SK-N-MC (cell line): ENCODE results near the gene TOMM40.

Source experiments
- EZH2 ChIP-seq: fragments of 200-600 bp; sonication (generic); IDR thresholded peaks from one replicate; pipeline ENCODE4 v1.6.1; 2017; ENCODE audit warnings: antibody characterized with exemption
- FOXP2 ChIP-seq: optimal IDR thresholded peaks from 2 replicates; pipeline ENCODE3; 2011; ENCODE audit warnings: mild to moderate bottlenecking, moderate library complexity; ENCODE audit not compliant: insufficient read depth; ENCODE audit errors: extremely low read length, control extremely low read depth
- POLR2AphosphoS5 ChIP-seq: IDR thresholded peaks from 2 replicates; pipeline ENCODE4 v1.6.1; 2012; ENCODE audit warnings: mild to moderate bottlenecking, low read depth, low read length, borderline replicate concordance

DNA sequence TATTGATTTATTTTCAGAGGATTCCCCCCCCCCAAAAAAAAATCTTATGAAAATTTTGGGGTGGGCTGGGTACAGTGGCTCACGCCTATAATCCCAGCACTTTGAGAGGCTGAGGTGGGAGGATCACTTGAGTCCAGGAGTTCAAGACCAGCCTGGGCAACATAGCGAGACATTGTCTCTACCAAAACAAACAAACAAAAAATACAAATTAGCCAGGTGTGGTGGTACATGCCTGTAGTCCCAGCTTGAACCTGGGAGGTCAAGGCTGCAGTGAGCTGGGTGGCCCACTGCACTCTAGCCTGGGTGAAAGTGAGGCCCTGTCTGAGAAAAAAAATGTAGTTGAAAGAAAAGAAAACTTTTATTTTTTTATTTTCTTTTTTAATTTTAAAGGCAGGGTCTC is 27.1 kb upstream of the TOMM40 start:
- no peak for TF ChIP-seq EZH2
- TF ChIP-seq POLR2AphosphoS5, result no peak
- TF ChIP-seq FOXP2, result no peak
